NCI-H1092 treated with DMSO at 0.1 percent for 48 hours (cell line): Measurements from ENCODE around the gene CTNNBIP1.

ENCODE experiments used
- DNase-seq: peaks from one replicate; lab custom pipeline; 2025; lab: John Stamatoyannopoulos, UW

CTNNBIP1 gene

DNA sequence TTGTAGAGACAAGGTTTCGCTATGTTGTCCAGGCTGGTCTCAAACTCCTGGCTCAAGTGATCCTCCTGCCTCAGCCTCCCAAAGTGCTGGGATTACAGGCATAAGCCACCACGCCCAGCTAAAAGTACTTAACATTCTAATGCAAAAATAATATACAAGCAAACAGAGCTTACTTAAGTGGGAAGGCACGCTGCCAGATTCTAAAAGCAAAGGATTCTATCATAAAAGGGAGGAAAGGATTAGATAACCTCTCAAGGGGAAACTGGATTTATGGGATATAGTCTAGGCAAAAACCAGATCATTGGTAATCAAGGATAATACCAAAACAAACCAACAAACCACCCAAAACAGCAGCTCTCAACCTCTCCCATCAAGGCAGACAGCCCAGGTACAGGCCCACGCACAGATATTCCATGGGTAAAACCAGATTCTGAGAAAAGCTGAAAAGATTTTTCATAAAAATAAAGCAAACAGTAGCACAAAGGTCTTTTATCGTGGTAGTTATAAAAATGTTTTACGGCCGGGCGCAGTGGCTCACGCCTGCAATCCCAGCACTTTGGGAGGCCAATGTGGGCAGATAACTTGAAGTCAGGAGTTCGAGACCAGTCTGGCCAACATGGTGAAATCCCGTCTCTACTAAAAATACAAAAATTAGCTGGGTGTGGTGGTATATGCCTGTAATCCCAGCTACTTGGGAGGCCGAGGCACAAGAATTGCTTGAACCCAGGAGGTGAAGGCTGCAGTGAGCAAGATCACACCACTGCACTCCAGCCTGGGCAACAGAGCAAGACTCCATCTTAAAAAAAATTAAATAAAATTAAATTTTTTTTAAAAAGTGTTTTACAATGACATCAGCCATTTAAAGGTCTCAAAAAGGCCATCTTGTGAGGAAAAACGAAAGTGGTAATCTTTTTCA is 106.8 kb downstream of the CTNNBIP1 start:
- peak; percentile 48 for DNase-seq

DNA sequence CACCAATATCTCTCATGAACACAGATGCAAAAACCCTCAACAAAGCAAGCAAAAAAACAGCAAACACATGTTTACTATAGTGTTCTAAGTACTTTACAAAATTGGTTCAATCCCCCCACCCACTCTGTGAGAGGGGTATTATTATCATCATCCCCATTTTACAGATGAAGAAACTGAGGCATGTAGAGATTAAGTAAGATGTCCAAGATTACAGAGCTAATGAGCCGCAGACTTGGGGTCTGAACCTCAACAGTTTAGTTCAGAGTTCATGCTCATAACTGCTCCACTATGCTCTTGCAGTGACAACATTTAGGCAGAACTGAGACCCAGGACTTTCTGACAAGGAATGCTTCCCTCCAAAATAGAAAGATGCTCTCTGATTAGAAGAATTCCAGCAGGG is 108.2 kb downstream of the CTNNBIP1 start:
- DNase-seq, result no peak
